RWPE2 (cell line): ENCODE data around the gene SLC39A11.
"Not testable (repeated sequence)": the region's sequence is repeated elsewhere in the genome, so short reads cannot be mapped to it uniquely, and the experiment has no call there.

ENCODE experiments used
- ATAC-seq: fragments of 200-7000 bp; cut with Tn5 transposase; 3 replicates; pipeline ENCODE4 v1.9.1; 2021; ENCODE audit warnings: low read depth
- DNase-seq: peaks from one replicate; pipeline ENCODE4 v3.0.0-alpha.2; 2020; ENCODE audit warnings: low spot score
- H3K27ac ChIP-seq: fragments of 450-650 bp; 2 replicates; pipeline ENCODE4 v1.5.1; 2017; ENCODE audit warnings: mild to moderate bottlenecking; ENCODE audit not compliant: poor library complexity, severe bottlenecking
- H3K27me3 ChIP-seq: fragments of 250-450 bp; sonication (Bioruptor Pico); 2 replicates; pipeline ENCODE4 v1.5.1; 2021; ENCODE audit warnings: mild to moderate bottlenecking, moderate library complexity; ENCODE audit not compliant: insufficient read depth, poor library complexity, severe bottlenecking
- H3K36me3 ChIP-seq: fragments of 250-450 bp; sonication (Bioruptor Pico); 2 replicates; pipeline ENCODE4 v1.5.1; 2020; ENCODE audit warnings: low read depth, mild to moderate bottlenecking, moderate library complexity
- H3K4me1 ChIP-seq: fragments of 250-450 bp; sonication (Bioruptor Pico); 2 replicates; pipeline ENCODE4 v1.5.1; 2021; ENCODE audit warnings: mild to moderate bottlenecking, moderate library complexity; ENCODE audit not compliant: insufficient read depth, poor library complexity, severe bottlenecking
- H3K4me3 ChIP-seq: fragments of 250-450 bp; sonication (Bioruptor Pico); 2 replicates; pipeline ENCODE4 v1.5.1; 2021; ENCODE audit warnings: mild to moderate bottlenecking, moderate library complexity; ENCODE audit not compliant: severe bottlenecking
- H3K9me3 ChIP-seq: fragments of 250-450 bp; sonication (Bioruptor Pico); 2 replicates; pipeline ENCODE4 v1.5.1; 2021; ENCODE audit warnings: mild to moderate bottlenecking, moderate library complexity; ENCODE audit not compliant: severe bottlenecking
- TF ChIP-seq, protein P1 (sequence below): fragments of 450-650 bp; IDR thresholded peaks from one replicate; pipeline ENCODE4 v1.5.1; 2017; ENCODE audit warnings: mild to moderate bottlenecking, moderate library complexity; ENCODE audit not compliant: poor library complexity, severe bottlenecking

The SLC39A11 gene

GRCh38 chr17:72775919-72776318 is 316.6 kb downstream of the SLC39A11 start:
- Histone ChIP-seq H3K4me1 (no peaks in the 10 kb centered on the region), H3K9me3 (no peaks in the 10 kb centered on the region), H3K4me3 (no peak overlapping the region), H3K27me3 (no peaks in the 10 kb centered on the region), H3K36me3 (no peaks in the 10 kb centered on the region), H3K27ac (no peak overlapping the region)
- TF ChIP-seq, protein P1, sequence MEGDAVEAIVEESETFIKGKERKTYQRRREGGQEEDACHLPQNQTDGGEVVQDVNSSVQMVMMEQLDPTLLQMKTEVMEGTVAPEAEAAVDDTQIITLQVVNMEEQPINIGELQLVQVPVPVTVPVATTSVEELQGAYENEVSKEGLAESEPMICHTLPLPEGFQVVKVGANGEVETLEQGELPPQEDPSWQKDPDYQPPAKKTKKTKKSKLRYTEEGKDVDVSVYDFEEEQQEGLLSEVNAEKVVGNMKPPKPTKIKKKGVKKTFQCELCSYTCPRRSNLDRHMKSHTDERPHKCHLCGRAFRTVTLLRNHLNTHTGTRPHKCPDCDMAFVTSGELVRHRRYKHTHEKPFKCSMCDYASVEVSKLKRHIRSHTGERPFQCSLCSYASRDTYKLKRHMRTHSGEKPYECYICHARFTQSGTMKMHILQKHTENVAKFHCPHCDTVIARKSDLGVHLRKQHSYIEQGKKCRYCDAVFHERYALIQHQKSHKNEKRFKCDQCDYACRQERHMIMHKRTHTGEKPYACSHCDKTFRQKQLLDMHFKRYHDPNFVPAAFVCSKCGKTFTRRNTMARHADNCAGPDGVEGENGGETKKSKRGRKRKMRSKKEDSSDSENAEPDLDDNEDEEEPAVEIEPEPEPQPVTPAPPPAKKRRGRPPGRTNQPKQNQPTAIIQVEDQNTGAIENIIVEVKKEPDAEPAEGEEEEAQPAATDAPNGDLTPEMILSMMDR: no peak
- no peak for DNase-seq
- no peak for ATAC-seq

DNA sequence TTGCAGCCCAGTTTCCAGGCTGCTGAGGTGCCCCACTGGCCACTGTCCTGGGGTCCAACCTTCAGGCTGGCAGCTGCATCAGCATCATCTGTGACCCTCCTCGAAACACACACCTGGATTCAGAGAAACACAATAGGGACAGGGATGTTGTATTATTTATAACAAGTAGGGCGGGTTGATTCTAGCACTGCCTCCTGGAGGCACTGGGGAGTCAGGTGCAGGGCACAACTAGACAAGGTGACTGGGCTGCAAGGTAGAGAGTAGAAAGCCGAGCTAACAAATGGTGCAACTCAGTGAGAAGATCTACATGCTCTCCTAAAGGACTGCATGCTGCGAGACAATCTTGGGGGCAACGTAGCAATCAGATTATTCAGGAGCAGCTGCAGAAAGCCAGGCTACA is 317.3 kb downstream of the SLC39A11 start:
- no peak for DNase-seq
- Histone ChIP-seq H3K4me1 (no peaks in the 10 kb centered on the region), H3K27me3 (no peaks in the 10 kb centered on the region), H3K27ac (no peak overlapping the region), H3K4me3 (no peak overlapping the region), H3K36me3 (no peaks in the 10 kb centered on the region), H3K9me3 (no peaks in the 10 kb centered on the region)
- ATAC-seq: no peak
- TF ChIP-seq, protein P1: no peak

DNA sequence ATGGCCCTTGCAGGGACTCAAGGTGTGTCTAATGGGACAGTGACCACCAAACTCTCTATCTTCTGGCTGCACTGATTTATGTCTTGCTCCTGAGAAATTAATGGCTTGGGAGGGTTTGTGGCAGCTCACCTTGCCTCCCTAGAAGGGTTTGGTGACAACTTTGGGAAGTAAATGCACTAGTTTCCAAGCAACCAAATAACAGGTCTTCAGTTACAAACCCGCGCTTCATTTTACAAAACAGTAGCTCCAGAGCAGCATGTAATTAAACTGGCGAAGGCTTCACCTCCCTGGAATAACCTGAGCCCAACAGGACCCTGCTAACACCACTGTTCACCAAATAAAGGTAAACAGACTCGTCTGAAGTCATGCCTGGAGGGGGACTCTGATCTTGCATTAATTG is 318.3 kb downstream of the SLC39A11 start:
- Histone ChIP-seq H3K9me3 (no peaks in the 10 kb centered on the region), H3K27ac (no peak overlapping the region), H3K27me3 (no peaks in the 10 kb centered on the region), H3K4me3 (no peak overlapping the region), H3K36me3 (no peaks in the 10 kb centered on the region), H3K4me1 (no peaks in the 10 kb centered on the region)
- TF ChIP-seq, protein P1: no peak
- DNase-seq: no peak
- no peak for ATAC-seq

DNA sequence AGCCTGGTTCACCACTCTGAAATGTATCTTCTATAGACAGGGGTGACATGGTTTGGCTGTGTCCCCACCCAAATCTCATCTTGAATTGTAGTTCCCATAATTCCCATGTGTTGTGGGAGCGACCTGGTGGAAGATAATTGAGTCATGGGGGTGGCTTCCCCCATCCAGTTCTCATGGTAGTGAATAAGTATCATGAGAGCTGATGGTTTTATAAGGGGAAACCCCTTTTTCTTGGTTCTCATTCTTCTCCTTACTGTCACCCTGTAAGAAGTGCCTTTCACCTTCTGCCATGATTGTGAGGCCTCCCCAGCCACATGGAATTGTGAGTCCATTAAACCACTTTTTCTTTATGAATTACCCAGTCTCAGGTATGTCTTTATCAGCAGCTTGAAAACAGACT is 319.3 kb downstream of the SLC39A11 start:
- H3K4me3 ChIP-seq, ATAC-seq, H3K27ac ChIP-seq, DNase-seq, H3K4me1 ChIP-seq, H3K36me3 ChIP-seq, H3K9me3 ChIP-seq, H3K27me3 ChIP-seq: not testable (repeated sequence)

- Histone ChIP-seq H3K9me3 (no peaks in the 10 kb centered on the region), H3K4me1 (no peaks in the 10 kb centered on the region), H3K27me3 (no peaks in the 10 kb centered on the region), H3K36me3 (no peaks in the 10 kb centered on the region), H3K4me3 (no peak overlapping the region), H3K27ac (no peak overlapping the region)
- TF ChIP-seq, protein P1: no peak
- DNase-seq: no peak
- no peak for ATAC-seq
These were observed 320.1 kb downstream of the SLC39A11 start for GRCh38 chr17:72772331-72772821.
